CD4-positive, alpha-beta T cell treated with Interleukin-6 for 4 hours (primary cell): Measurements from ENCODE around the gene FAM228B.
A peak's percentile ranks its signal among the peaks of the same experiment; 100 is the strongest.
"Not testable (repeated sequence)": the region's sequence is repeated elsewhere in the genome, so short reads cannot be mapped to it uniquely, and the experiment has no call there.

ENCODE experiments used
- DNase-seq: peaks from one replicate; pipeline ENCODE4 v3.0.0-alpha.2; 2020; ENCODE audit warnings: mixed read lengths

The FAM228B gene

DNA sequence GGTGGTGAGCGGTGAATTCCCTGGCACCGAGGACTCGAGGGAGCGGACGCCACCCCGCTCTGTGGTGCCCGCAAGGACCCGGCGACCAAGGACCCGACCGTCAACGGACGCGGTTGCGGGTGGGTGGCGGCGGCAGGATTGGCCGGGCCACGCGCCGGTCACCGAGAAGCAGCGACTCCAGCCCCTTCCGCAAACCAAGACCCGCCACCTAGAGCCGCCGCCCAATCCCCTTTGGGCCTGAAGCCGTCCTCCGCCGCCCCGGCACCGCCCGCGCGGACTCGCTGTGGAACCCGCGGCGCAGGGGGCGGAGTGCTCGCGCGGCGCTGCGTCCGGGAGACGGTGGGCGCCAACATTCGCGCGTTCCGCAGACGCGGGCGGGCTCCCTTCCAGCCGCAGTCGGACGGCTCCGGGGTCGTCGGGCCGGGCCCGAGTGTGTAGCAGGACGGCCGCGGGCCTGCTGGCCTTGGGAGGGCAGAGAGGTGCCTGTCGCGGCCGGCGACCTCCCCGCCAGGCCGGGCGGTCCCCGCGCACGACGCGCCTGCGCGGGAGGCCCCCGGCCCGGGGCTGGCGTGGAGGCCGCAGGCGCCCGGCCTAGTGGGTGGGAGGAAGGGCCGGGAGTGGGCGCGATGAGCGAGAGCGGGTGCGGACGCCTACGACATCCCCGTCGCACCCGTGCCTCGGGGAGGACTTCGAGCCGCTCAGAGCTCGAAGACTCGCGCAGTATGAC is at the start of gene FAM228B, which contains the start of gene PFN4:
Gene FAM228B, plus strand, starts transcription at position 275 of the 727 bp plus-strand sequence. CDS start 893 bp downstream, outside the sequence.
Gene PFN4, minus strand, starts transcription at position 140 of the 727 bp plus-strand sequence. CDS start 799 bp downstream, outside the sequence.
- DNase-seq, result peak; percentile 65

DNA sequence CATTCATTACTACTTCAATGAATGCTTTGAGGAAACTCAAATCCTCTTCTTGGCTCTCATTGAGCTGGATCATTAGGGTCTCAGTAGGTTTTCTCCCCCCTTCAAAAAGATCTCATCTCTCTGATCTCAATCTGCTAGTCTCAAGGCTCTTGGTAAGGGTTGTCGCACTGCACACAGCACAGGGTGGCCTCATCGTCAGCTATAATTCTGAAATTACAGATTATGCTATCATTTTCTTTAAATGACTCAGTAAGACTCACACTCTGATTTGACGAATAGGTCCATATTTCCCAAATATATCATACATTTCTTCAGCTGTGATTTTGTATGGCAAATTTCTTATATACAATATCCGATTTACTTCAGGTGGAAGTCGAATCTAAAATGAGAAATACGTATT is 49.5 kb upstream of the FAM228B start:
- DNase-seq, result no peak

DNA sequence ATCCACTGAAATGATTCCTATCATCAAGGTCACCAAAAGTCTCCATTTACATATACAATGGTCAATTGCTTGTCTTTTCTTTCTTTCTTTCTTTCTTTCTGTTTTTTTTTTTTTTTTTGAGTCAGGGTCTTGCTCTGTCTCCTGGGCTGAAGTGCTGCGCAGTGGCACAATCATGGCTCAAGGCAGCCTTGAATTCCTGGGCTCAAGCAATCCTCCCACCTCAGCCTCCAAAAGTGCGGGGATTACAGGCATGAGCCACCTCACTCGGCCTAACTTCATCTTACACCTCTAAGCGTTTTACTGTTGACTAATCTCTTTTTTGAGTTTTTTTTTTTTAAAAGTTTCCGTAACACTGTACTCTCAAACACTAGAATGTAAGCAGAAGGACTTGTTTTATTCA is 48.0 kb upstream of the FAM228B start:
- DNase-seq, result no peak

DNA sequence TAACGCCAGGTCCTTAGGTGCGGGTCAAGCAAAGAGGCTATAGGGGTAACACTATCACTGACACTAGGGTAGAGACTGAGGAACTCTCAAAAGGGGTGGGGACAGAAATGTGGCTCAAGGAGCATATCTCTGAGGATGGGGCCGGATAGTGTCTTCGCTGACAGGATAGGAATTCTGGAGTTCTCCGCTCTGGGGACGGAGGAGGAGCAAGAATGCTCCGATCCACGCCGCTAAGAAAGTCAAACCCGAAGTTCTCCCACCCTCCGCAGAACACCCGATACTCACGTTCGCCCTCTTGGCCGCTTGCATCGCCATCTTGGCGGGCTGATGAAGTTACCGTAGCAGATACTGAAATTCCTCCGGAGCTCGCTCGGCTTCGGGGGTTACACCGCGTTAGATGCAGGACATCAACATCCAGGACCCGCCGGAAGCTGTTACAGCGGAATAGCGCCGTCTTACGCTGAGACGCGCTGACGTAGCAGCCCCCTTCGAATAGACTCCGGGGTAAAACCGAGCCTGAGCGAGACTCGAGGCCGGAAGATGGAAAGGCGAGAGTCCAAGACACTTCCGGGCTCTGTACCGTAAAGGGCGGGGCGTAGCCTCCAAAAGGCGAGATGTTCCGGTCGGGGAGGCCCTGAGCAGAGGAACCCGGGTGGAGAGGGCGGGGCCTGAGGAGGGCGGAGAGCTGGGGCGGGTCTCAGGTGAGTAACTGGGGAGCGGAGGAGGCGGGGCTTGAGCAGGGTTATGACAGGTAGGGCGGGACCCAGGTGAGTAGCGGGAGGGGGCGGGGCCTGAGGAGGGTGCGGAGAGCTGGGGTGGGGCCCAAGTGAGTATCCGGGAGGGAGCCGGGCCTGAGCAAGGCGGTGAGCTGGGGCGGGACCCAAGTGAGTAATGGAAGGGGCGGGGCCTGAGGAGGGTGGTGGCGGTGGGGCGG is 47.1 kb upstream of the FAM228B start, which contains the start of gene SF3B6:
Gene SF3B6, minus strand, starts transcription at position 412 of the 934 bp plus-strand sequence. Its CDS starts 97 bp downstream, at position 315.
- peak; percentile 100 for DNase-seq

DNA sequence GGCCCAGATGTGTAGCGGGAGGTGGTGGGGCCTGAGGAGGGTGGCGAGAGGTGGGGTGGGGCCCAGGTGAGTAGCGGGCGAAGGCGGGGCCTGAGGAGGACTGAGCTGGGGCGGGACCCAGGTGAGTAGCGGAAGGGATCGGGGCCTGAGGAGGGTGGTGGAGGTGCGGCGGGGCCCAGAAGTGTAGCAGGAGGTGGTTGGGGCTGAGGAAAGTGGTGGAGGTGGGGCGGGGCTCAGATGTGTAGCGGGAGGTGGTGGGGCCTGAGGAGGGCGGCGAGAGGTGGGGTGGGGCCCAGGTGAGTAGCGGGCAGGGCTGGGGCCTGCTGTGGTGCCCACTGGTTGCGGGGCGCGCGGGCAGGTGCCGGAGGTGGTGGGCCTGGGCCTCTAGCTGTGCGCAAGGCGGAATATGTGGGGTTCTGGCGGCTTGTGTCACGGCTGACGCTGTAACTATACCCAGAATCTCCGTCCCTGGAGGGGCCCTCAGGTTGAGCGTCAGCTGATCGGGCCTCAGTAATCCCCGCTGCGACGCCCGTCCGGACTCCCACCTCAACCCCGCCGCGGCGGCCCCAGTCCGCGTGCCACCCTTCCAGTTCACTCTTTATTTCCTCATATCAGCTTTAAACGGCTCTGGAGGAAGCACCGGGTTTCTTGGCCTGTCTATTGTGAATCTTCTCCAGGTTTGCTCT is 46.3 kb upstream of the FAM228B start:
- no peak for DNase-seq

DNA sequence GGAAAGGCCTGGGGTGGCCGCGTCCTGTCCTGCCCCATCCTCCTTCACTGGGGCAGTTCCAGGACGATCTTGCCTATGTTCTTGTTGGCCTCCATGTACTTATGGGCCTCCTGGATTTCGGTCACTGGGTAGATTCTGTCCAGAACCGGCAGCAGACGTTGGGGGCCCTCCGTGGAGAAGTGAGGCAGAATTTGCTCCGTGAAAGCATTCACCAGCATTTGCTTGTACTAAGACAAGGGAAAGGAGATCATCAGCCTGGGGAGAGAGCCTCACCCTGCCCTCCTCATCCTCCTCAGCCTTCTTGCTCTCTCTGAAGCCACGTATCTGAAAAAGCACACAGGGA is 45.8 kb upstream of the FAM228B start:
- no peak for DNase-seq

DNA sequence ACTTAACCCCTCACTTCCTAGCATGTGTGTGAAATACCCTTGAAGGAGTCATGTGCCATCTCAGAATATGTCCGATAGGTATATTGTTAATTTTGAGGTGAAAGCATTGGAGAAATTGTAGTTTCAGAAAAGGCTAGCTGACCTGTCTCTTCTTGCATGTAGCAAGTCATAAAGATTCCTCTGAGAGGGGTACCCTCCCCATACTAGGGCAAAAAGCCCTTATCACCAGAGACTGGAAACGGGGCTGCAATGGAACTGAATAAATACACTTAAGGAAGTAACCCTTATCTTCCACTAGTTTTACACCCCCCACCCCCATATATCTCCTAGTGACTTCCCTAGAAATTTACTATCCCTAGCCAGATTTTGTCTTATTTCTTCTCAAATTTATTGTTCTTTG is 45.4 kb upstream of the FAM228B start:
- DNase-seq, result no peak

DNA sequence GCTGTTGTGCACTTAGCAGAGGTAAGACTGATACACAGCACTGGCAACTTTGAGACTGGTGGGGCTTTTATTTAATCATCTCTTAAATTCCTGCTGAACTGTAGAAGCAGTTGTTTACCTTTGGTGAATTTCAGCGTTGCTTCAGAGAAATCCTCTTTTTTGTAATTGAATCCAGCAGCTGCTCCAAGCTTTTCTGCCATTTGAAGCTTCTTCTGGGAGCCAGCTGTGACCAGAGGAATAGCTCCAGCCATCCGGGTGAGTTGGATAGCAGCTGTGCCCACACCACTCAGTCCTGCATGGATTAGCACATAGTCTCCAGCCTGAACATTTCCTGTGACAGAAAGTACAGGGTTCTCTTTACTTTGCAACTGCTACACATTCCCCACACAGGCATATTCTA is 42.6 kb upstream of the FAM228B start:
- DNase-seq, result no peak

DNA sequence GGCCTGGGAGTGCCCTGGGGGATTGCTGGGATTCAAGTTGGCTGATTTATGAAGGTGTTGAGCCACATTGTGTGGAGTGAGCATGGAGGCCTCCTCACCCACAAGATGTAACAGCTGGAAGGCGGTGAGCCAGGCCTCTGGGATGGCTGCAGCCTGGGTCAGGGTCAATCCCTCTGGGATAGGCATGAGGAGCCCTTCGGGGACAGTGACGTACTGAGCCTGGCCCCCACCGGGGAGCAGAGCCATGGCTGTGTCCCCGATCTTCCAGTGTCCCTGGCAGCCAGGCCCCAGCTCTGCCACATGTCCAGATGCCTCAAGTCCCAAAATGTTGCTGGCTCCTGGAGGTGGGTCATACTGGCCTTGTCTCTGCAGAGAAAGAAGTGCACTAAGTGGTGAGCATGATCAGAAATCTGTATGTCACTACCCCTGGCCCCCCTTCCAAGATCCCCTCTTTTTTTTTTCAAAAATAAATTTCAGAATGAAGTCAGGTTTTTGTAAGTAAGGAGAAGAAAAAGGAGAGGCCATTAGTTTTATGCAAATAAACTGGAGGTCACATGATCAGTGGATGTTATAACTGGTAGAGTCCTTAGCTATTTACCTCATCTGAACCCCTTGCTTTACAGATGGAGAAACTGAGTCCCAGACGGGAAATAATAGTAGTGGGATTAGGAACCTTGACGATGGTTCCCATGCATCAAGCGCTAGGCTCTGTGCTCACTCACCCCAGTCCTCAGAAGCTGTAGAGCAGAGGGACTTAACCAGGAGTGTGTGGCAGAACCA is 40.3 kb upstream of the FAM228B start:
- no peak for DNase-seq

DNA sequence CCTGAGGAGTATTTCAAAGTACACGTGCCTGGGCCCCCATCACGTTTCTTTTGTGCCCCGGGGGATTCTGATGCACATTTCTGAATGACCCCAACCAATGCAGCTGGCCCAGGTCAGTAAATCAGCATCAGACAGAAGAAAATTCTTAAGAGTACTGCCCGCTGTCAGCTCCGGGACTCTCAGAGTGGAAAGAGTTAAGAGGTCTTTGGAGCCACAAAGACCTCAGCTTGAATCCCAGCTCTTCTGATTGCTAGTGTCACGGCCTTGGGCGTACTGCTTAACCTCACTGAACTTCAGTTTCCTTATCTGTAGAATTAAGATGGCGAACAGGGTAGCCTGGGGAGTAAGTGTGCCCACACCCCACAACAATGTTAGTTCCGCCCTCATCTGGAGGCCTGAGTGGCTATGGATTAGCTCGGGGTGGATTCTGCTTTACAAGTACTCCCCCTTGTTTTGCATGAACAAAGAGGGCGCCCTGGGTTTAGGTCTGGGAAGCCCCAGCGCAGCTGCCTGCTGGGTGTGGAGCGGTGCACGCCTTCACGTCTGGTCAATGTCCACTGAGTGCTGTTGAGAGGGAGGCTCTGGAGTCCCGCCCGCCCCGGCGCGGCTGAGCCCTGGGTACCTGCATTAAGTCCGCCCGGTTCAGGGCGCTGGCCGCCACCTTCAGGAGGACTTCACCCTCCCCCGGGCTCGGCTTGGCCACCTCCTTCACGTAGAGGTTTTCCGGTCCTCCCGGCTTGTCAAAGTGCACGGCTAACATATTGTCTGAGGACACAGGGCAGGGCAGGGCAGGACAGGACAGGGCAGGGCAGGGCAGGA is 39.5 kb upstream of the FAM228B start:
- no peak for DNase-seq

DNA sequence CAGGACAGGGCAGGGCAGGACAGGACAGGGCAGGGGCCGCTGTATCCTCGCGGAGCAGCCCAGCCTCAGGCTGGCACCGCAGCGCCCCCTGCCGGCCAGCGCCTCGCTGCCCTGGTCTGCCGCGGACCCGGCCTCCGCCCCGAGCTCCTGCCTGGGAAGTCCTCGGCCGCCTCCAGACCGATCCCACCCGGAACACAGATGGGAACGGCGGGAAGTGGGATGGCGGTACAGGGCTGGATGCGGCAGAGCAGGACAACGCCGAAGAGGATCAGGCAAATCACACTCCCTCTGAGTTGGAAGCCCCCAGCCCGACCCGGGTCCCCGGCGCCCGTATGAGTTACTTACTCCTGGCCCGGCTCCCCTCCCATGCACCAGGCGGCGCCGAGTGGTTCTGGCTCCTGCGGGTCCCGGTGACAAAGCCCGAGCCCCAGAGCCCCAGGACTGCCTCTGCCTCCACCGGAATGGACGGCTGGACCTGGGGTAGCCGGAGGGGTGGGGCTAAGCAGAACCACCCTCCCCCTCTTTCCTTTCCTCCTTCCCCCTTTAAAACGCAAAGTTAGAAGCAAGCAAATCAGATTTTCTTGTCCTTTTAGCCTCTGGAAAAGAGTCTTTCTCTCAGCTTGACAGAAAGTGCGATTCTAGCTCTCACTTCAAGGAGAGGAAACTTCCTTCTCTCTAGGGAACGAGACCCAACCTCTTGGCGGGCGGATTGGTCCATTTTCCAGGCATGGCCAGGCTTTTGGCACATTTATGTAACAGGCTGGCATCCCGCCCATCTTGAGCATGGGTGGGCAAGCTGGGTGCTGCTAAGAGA is 38.7 kb upstream of the FAM228B start, which contains the start of gene TP53I3:
Gene TP53I3, minus strand, starts transcription at position 449 of the 814 bp plus-strand sequence. CDS start 508 bp downstream, outside the sequence.
- DNase-seq, result peak; percentile 84

DNA sequence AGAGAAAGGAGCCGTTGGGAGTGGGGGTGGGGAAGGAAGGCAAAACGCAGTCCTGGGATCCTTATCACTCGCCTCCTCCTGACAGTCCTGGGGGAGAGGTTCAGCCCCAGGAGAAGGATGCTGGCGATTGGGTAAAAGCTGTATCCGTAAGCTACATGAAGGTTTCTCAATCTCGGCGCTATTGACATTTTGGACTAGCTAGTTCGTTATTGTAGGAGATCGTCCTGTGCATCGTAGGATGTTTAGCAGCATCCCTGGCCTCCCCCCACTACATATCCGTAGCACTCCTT is 38.1 kb upstream of the FAM228B start:
- DNase-seq, result no peak

DNA sequence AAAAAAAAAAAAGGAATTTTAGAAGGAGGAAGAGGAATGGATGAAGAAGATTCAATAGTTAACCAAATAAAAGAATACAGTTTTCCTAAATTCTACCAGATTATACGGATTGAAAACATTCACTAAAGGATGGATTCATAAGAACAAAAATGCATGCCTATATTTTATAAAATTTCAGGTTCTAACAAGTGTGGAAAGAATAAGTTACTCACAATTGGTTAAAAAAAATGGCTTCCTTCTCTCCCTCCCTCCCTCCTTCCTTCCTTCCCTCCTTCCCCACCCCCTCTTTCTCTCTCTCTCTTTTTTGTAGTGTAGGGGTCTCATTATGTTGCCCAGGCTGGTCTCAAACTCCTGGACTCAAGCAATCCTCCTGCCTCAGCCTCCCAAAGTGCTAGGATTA is 37.0 kb upstream of the FAM228B start:
- no peak for DNase-seq

DNA sequence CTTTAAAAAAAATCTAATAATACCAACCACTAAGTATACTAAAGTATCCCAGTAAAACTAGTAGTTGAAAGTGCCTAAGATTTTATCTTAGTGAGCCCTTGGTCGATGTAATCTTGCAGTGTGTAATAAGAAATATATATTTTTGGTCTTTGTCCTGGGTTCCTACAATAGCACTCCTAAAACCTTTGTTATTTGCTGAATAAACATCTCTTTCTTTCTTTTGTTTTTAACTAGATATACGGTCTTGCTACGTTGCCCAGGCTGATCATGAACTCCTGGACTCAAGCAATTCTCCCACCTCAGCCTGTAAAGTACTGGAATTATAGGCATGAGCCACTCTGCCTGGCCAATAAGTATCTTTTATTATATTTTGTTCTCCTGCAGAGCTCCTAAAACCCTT is 36.2 kb upstream of the FAM228B start:
- DNase-seq, result no peak

DNA sequence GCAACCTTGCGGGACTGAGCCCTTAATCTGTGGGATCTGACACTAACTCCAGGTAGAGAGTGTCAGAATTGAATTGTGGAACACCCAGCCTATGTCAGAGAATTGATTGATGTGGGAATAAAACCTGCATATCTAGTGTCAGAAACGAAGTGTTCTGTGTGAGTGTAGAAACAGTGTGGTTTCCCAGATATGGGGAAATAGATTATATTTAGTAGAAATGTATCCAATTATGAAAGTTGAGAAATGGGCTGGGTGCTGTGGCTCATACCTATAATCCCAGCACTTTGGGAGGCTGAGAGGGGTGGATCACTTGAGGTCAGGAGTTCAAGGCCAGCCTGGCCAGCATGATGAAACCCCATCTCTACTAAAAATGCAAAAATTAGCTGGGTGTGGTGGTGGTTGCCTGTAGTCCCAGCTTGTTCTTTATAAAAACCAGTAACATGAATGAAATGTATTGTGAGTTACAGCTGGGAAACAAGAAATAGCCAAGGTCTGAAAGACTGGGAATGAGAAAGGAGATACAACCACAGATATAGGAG is 34.4 kb upstream of the FAM228B start:
- no peak for DNase-seq

DNA sequence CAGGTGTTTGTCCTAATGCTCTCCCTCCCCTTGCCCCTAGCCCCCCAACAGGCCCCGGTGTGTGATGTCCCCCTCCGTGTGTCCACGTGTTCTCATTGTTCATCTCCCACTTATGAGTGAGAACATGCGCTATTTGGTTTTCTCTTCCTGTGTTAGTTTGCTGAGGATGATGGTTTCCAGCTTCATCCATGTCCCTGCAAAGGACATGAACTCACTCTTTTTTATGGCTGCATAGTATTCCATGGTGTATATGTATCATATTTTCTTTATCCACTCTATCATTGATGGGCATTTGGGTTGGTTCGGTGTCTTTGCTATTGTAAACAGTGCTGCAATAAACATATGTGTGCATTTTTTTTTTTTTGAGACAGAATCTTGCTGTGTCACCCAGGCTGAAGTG is 30.0 kb upstream of the FAM228B start:
- DNase-seq, result not testable (repeated sequence)

DNA sequence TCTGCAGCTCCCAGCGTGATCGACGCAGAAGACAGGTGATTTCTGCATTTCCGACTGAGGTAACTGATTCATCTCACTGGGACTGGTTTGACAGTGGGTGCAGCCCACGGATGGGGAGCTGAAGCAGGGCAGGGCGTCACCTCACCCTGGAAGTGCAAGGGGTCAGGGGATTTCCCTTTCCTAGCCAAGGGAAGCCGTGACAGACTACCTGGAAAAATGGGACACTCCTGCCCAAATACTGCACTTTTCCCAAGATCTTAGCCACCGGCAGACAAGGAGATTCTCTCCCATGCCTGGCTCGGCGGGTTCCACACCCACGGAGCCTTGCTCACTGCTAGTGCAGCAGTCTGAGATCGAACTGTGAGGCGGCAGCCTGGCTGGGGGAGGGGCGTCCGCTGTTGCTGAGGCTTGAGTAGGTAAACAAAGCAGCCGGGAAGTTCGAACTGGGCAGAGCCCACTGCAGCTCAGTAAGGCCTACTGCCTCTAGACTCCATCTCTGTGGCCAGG is 28.0 kb upstream of the FAM228B start:
- DNase-seq, result not testable (repeated sequence)

DNA sequence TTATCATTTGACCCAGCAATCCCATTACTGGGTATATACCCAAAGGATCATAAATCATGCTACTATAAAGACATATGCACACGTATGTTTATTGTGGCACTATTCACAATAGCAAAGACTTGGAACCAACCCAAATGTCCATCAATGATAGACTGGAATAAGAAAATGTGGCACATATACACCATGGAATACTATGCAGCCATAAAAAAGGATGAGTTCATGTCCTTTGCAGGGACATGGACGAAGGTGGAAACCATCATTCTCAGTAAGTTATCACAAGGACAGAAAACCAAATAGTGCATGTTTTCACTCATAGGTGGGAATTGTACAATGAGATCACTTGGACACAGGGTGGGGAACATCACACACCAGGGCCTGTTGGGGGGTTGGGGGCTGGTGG is 22.5 kb upstream of the FAM228B start:
- not testable (repeated sequence) for DNase-seq

DNA sequence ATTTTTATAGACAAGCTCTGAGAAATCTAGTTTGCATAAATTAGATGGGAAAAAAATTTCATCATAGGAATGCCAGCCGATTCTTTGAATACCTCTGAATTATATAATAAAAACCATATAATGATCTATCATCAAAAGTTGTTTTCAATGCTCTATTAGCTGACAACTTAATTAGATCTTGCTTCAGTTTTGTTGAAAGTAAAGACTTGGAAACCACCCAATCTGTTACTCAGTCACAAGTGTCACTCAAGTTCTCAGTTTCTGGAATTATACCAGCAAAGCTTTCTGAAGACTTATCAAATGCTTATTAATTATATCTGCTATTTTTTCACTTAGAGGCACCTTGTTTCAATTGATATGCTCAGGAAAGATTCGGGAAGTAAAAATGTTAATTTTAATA is 21.3 kb upstream of the FAM228B start:
- DNase-seq, result no peak

DNA sequence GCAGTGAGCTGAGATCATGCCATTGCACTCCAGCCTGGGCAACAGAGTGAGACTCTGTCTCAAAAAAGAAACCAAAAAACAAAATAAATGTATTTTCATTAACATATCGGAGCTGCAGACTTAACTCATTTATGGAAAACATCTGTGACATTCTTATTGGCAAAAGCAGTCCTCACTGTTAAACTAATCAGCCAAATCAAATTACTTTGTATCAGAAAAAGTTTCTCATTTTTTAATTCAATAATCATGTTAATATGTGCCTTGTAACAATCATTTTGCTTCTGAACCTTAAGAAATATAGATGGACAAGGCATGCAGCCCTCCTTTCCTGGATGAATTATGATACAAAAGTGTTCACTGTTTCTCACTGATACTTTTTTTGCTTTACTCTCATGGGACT is 20.6 kb upstream of the FAM228B start:
- DNase-seq, result no peak
